K562 (cell line): ENCODE results near the gene UBAP1L.

Experiments used
- EZH2 ChIP-seq: IDR thresholded peaks from 2 replicates; pipeline ENCODE4 v1.6.1; 2012; ENCODE audit warnings: low read depth, mild to moderate bottlenecking, inconsistent platforms, low read length, borderline replicate concordance
- MAX ChIP-seq: sonication (generic); formaldehyde crosslinking; IDR thresholded peaks from 2 replicates; pipeline ENCODE4 v1.9.0; 2022; ENCODE audit warnings: mild to moderate bottlenecking, missing genetic modification reagents
- NCOA2 ChIP-seq, 2 experiments: fragments of 450-650 bp; IDR thresholded peaks; 2 replicates each; pipeline ENCODE4 v1.6.1; 2018; ENCODE audit warnings: mild to moderate bottlenecking in 2 of 2, moderate library complexity in 1 of 2; ENCODE audit not compliant: partially characterized antibody in 2 of 2
- RBBP5 ChIP-seq: fragments of 200-600 bp; sonication (generic); IDR thresholded peaks from 2 replicates; pipeline ENCODE4 v1.6.1; 2012; ENCODE audit warnings: borderline replicate concordance, mild to moderate bottlenecking, low read length, control low read depth, inconsistent platforms; ENCODE audit not compliant: insufficient read depth, poor library complexity, severe bottlenecking
- SIRT6 ChIP-seq: IDR thresholded peaks from one replicate; pipeline ENCODE4 v1.6.1; 2012; ENCODE audit warnings: low read depth, mild to moderate bottlenecking, control low read depth, inconsistent platforms, low read length, moderate library complexity
- XRCC5 ChIP-seq: fragments of 200-400 bp; formaldehyde crosslinking; IDR thresholded peaks from 2 replicates; pipeline ENCODE4 v1.6.1; 2017; ENCODE audit warnings: low read depth, mild to moderate bottlenecking, low read length
- TF ChIP-seq, protein P1 (sequence below), 3 experiments: IDR thresholded peaks in 2 of 3; conservative IDR thresholded peaks in 1 of 3; 2 replicates each; pipeline ENCODE4 v1.5.1; 2011 to 2012; ENCODE audit warnings: low read length in 3 of 3, mild to moderate bottlenecking in 3 of 3, control low read depth in 2 of 3, improper control_type of control experiment in 1 of 3, inconsistent platforms in 1 of 3, low read depth in 1 of 3, mixed read lengths in 1 of 3, moderate library complexity in 1 of 3; ENCODE audit not compliant: insufficient read depth in 2 of 3
- TF ChIP-seq, protein P2 (sequence below): fragments of 450-650 bp; IDR thresholded peaks from 2 replicates; pipeline ENCODE4 v1.6.1; 2018; ENCODE audit warnings: mild to moderate bottlenecking, low read depth; ENCODE audit not compliant: partially characterized antibody

DNA sequence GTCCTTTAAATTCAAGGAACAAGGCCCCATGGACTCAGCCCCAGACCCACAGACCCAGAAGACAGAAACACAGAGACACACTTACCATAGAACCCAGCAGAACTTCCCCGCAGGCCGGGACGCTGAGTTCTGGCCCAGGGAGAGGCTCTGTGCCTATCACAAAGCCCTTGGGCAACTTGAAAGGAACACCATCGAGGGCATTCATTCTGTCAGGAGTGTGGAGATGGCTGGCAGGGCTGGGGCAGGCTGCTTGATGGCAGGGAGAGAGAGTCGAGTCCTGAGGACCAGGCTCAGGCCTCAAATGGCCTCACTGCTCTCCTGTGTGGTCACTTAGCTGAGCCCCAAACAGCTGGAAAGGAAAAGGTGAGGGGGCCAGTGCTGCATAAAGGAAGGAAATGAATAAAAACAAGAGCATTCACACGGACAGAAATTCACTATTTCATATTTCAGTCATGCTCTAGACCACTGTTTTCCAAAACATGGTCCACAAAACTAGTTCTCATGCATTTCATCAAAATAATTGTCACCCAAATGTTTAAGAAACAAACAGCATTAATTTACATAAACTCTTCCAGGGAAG lies 8.9 kb downstream of the UBAP1L start:
- TF ChIP-seq EZH2 (no peak), MAX (CRISPR knock-in tag) (no peak), NCOA2 (IDR thresholded peaks at IDR 0.05; ENCODE audit: partially characterized antibody in 2 of 2) (no peak), RBBP5 (no peak), XRCC5 (no peak), SIRT6 (no peak)
- TF ChIP-seq, protein P1, sequence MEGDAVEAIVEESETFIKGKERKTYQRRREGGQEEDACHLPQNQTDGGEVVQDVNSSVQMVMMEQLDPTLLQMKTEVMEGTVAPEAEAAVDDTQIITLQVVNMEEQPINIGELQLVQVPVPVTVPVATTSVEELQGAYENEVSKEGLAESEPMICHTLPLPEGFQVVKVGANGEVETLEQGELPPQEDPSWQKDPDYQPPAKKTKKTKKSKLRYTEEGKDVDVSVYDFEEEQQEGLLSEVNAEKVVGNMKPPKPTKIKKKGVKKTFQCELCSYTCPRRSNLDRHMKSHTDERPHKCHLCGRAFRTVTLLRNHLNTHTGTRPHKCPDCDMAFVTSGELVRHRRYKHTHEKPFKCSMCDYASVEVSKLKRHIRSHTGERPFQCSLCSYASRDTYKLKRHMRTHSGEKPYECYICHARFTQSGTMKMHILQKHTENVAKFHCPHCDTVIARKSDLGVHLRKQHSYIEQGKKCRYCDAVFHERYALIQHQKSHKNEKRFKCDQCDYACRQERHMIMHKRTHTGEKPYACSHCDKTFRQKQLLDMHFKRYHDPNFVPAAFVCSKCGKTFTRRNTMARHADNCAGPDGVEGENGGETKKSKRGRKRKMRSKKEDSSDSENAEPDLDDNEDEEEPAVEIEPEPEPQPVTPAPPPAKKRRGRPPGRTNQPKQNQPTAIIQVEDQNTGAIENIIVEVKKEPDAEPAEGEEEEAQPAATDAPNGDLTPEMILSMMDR (IDR thresholded peaks at IDR 0.05 in 2 of 3, conservative IDR thresholded peaks at IDR 0.05 in 1 of 3; ENCODE audit: insufficient read depth in 2 of 3, low read depth in 1 of 3, low read length in 3 of 3): no peak
- TF ChIP-seq, protein P2, sequence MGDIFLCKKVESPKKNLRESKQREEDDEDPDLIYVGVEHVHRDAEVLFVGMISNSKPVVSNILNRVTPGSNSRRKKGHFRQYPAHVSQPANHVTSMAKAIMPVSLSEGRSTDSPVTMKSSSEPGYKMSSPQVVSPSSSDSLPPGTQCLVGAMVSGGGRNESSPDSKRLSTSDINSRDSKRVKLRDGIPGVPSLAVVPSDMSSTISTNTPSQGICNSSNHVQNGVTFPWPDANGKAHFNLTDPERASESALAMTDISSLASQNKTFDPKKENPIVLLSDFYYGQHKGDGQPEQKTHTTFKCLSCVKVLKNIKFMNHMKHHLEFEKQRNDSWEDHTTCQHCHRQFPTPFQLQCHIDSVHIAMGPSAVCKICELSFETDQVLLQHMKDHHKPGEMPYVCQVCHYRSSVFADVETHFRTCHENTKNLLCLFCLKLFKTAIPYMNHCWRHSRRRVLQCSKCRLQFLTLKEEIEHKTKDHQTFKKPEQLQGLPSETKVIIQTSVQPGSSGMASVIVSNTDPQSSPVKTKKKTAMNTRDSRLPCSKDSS: no peak
